Mesendoderm (in vitro differentiated cells): ENCODE results near the gene LCN10.

Experiments used
- DNase-seq: peaks from one replicate; pipeline ENCODE4 v3.0.0; 2013
- H2AK5ac ChIP-seq: 2 replicates; pipeline ENCODE4 v1.6.1; 2013; ENCODE audit warnings: low read length, inconsistent platforms
- H2BK120ac ChIP-seq: 2 replicates; pipeline ENCODE4 v1.6.1; 2013; ENCODE audit warnings: low read depth, mild to moderate bottlenecking, low read length, moderate library complexity, mixed read lengths
- H2BK15ac ChIP-seq: replicated peaks from 2 replicates; pipeline ENCODE4 v1.6.1; 2013; ENCODE audit warnings: low read depth, mild to moderate bottlenecking, moderate library complexity
- H2BK5ac ChIP-seq: 2 replicates; pipeline ENCODE4 v1.6.1; 2013; ENCODE audit warnings: low read length, inconsistent platforms
- H3K18ac ChIP-seq: 2 replicates; pipeline ENCODE4 v1.6.1; 2013; ENCODE audit warnings: mild to moderate bottlenecking, low read length, mixed read lengths
- H3K23ac ChIP-seq: one replicate; pipeline ENCODE4 v1.6.1; 2013; ENCODE audit warnings: low read length
- H3K27ac ChIP-seq: 2 replicates; pipeline ENCODE4 v1.5.1; 2013; ENCODE audit warnings: low read depth, mild to moderate bottlenecking, inconsistent platforms, low read length, moderate library complexity
- H3K27me3 ChIP-seq: 2 replicates; pipeline ENCODE4 v1.6.1; 2013; ENCODE audit warnings: low read length, control low read depth, mild to moderate bottlenecking, inconsistent platforms; ENCODE audit not compliant: insufficient read depth, poor library complexity
- H3K36me3 ChIP-seq: 2 replicates; pipeline ENCODE4 v1.6.1; 2013; ENCODE audit warnings: low read length, inconsistent platforms; ENCODE audit not compliant: control insufficient read depth, insufficient read depth
- H3K4ac ChIP-seq: one replicate; pipeline ENCODE4 v1.6.1; 2013; ENCODE audit warnings: low read depth, mild to moderate bottlenecking, low read length, moderate library complexity
- H3K4me1 ChIP-seq: 2 replicates; pipeline ENCODE4 v1.6.1; 2013; ENCODE audit warnings: low read depth, low read length, inconsistent platforms; ENCODE audit not compliant: control insufficient read depth
- H3K4me2 ChIP-seq: 2 replicates; pipeline ENCODE4 v1.6.1; 2013; ENCODE audit warnings: low read length
- H3K4me3 ChIP-seq: 2 replicates; pipeline ENCODE4 v1.5.1; 2013; ENCODE audit warnings: mild to moderate bottlenecking, low read length
- H3K56ac ChIP-seq: one replicate; pipeline ENCODE4 v1.6.1; 2013; ENCODE audit warnings: low read length
- H3K79me1 ChIP-seq: 2 replicates; pipeline ENCODE4 v1.6.1; 2013; ENCODE audit warnings: low read length, inconsistent platforms
- H3K79me2 ChIP-seq: 2 replicates; pipeline ENCODE4 v1.6.1; 2013; ENCODE audit warnings: mild to moderate bottlenecking, low read length; ENCODE audit not compliant: control insufficient read depth, insufficient read depth
- H3K9ac ChIP-seq: 2 replicates; pipeline ENCODE4 v1.6.1; 2013; ENCODE audit warnings: low read length, inconsistent platforms
- H4K5ac ChIP-seq: one replicate; pipeline ENCODE4 v1.6.1; 2013; ENCODE audit warnings: low read length
- H4K8ac ChIP-seq: one replicate; pipeline ENCODE4 v1.6.1; 2013; ENCODE audit warnings: low read depth, mild to moderate bottlenecking, control low read depth, low read length, moderate library complexity
- WGBS: extraction: QIAGEN DNeasy Blood & Tissue Kit; methylation state at CpG from one replicate; pipeline ENCODE4 v1.1.7; 2013; ENCODE audit warnings: low lambda C conversion rate, missing lambda C conversion rate; ENCODE audit not compliant: insufficient coverage; ENCODE audit errors: extremely low coverage; 5-methylcytosine and 5-hydroxymethylcytosine counted together

LCN10 gene

DNA sequence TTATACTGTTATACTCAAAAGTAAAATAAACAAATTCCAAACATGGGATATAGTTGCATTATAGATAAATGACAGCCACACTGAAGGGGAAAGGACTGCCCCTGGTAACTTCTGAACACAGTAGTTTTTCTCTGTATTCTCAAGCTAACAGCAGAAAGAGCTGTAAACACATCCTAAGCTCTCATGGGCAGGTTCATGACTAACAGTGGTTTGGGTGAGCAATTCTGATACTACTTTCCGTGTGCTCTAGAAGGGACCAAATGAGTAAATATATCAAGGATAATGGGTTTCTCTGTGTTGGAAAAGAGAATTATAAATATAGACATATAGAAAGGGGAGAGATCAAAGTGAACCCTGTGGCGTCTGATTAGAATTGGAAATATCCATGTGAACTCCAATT is 7.8 kb upstream of the LCN10 start:
- Histone ChIP-seq H3K4ac (no peak overlapping the region), H3K23ac (no peak overlapping the region), H2BK15ac (no peak overlapping the region), H2BK120ac (no peak overlapping the region), H2AK5ac (no peak overlapping the region), H4K8ac (no peak overlapping the region), H3K56ac (no peak overlapping the region), H3K79me2 (no peaks in the 10 kb centered on the region), H3K4me2 (no peak overlapping the region), H3K27me3 (no peaks in the 10 kb centered on the region), H3K9ac (no peak overlapping the region), H3K27ac (no peak overlapping the region), H3K4me1 (no peaks in the 10 kb centered on the region), H3K79me1 (no peaks in the 10 kb centered on the region), H2BK5ac (no peak overlapping the region), H3K4me3 (no peak overlapping the region), H4K5ac (no peak overlapping the region), H3K18ac (no peak overlapping the region), H3K36me3 (no peaks in the 10 kb centered on the region)
- WGBS, result no CpG with 5 or more reads among the region's 2 CpGs
- no peak for DNase-seq

DNA sequence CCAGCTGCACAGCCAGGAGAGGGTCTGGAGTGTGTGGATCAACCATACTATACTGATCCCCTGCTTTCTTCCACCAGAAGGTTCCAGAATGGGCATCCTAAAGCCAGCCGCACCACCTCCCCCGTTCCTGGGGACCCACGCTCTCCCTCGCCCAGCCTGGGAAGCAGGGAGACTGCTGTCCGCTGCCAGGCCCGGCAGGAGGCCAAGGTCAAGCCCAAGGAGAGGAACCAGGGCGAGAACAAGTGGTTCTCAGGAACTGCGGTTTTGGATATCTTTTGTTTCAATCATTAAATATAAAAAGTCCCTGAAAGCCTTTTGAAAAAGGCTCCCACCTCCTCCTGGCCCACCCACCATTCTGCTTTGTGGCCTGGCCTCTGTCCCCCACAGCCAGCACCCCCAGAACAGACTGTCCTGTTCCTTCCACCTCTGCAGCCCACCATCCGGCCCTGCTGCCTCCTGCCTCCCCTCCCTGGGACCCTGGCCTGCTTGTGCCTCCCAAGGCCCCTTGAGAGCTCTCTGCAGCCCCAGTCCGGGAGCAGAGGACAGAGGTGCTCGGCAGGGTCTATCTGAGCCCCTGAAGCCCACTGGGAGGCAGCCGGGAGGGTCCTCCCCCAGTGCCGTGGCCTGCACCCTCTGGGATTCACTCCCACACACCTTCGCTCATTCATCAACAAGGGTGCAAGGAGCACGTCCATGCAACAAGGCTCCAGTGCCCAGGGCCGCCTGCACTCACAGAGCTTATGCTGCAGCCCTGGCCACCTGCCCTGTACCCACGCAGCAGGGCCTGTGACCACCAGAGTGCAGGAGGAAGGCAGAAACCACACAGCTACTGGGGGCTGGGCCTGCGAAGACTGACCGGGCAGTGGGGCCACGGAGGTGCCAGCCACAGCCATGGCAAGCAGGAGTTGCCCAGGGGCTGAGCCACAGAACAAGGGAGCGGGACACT is 6.2 kb upstream of the LCN10 start:
- WGBS, result no CpG with 5 or more reads among the region's 21 CpGs
- Histone ChIP-seq H3K18ac (no peak overlapping the region), H3K27me3 (no peaks in the 10 kb centered on the region), H3K4me1 (no peaks in the 10 kb centered on the region), H2AK5ac (no peak overlapping the region), H2BK5ac (no peak overlapping the region), H3K4ac (no peak overlapping the region), H3K56ac (peak overlapping the region; percentile 42), H3K23ac (no peak overlapping the region), H4K8ac (no peak overlapping the region), H3K9ac (no peak overlapping the region), H3K4me3 (no peak overlapping the region), H3K36me3 (no peaks in the 10 kb centered on the region), H2BK15ac (no peak overlapping the region), H2BK120ac (no peak overlapping the region), H3K79me2 (no peaks in the 10 kb centered on the region), H3K79me1 (no peaks in the 10 kb centered on the region), H4K5ac (no peak overlapping the region), H3K4me2 (no peak overlapping the region), H3K27ac (no peak overlapping the region)
- DNase-seq, result no peak

DNA sequence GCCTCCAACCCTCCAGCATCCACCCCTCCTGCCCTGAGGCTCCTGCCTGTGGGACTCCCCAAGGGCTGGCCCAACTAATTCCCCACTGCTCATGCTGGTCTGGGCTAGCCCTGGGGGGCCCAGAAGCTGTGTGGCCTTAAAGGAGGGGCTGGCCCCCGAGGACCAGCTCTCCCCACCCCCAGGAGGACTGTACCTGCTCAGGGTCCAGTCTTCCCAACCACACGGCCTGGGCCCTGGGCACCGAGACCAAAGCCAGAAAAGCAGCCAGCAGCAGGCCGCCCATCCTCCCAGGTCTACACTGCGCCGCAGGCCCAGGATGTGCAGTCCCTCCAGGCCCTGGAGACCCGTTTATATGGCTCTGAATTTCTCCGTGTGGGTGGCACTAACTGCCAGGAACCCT is 5.5 kb upstream of the LCN10 start, which contains the start of gene LCN6:
LCN6 (minus strand) TSS at position 325 of the 400 bp plus-strand sequence; CDS start at position 283, 42 bp downstream.
- no peak for DNase-seq
- Histone ChIP-seq H4K5ac (no peak within 1 kb of the TSS), H4K8ac (no peak within 1 kb of the TSS), H2BK120ac (no peak within 1 kb of the TSS), H3K27me3 (no peaks in the 10 kb centered on the region), H2BK15ac (no peak within 1 kb of the TSS), H3K27ac (no peak within 1 kb of the TSS), H3K4me2 (no peak within 1 kb of the TSS), H3K56ac (peak within 1 kb of the TSS; percentile 42), H2AK5ac (no peak within 1 kb of the TSS), H3K23ac (no peak within 1 kb of the TSS), H3K18ac (no peak within 1 kb of the TSS), H3K79me1 (no peaks in the 10 kb centered on the region), H3K79me2 (no peaks in the 10 kb centered on the region), H2BK5ac (no peak within 1 kb of the TSS), H3K4me3 (no peak within 1 kb of the TSS), H3K9ac (no peak within 1 kb of the TSS), H3K4ac (no peak within 1 kb of the TSS), H3K4me1 (no peaks in the 10 kb centered on the region), H3K36me3 (no peaks in the 10 kb centered on the region)
- WGBS, result no CpG with 5 or more reads among the region's 8 CpGs

DNA sequence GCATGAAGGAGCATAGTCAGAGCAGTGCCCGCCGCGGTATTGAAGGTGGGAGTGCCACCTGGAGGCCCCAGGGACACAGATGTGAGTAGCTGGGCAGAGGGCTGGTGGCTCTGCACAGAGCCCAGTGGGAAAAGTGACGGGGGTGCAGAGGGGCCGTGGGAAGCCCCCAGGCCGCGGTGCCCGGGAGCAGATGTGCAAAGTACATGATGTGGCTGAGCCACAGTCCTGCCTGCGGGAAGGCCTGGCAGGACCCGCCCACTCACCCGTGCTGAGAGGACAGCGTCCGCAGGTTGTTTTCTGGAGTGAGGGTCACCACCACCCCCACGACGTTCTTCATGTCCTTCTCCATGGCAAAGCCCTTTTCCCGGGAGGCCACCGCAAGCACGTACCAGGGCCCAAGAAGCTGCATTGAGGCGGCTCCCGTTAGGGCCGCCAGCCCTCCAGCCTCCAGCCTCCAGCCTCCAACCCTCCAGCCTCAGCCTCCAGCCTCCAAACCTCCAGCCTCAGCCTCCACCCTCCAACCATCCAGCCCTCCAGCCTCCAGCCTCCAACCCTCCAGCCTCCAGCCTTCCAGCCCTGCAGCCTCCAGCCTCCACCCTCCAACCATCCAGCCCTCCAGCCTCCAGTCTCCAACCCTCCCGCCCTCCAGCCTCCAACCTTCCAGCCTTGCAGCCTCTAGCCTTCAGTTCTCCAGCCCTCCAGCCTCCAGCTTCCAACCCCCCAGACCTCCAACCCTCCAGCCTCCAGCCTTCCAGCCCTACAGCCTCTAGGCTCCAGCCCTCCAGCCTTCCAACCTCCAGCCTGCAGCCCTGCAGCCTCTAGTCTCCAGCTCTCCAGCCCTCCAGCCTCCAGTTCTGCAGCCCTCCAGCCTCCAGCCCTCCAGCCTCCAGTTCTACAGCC is 4.7 kb upstream of the LCN10 start:
- H3K27me3 ChIP-seq, result no peaks in the 10 kb centered on the region
- no CpG with 5 or more reads among the region's 22 CpGs for WGBS
- no peak overlapping the region for H3K4me3 ChIP-seq
- no peak overlapping the region for H3K18ac ChIP-seq
- no peak overlapping the region for H3K9ac ChIP-seq
- H3K79me2 ChIP-seq, result no peaks in the 10 kb centered on the region
- H3K4me2 ChIP-seq, result no peak overlapping the region
- H3K4me1 ChIP-seq, result no peaks in the 10 kb centered on the region
- no peak overlapping the region for H3K56ac ChIP-seq
- H3K4ac ChIP-seq, result no peak overlapping the region
- H3K23ac ChIP-seq, result no peak overlapping the region
- H3K27ac ChIP-seq, result no peak overlapping the region
- no peaks in the 10 kb centered on the region for H3K79me1 ChIP-seq
- no peak for DNase-seq
- no peak overlapping the region for H2AK5ac ChIP-seq
- H4K5ac ChIP-seq, result no peak overlapping the region
- H3K36me3 ChIP-seq, result no peaks in the 10 kb centered on the region
- no peak overlapping the region for H2BK15ac ChIP-seq
- no peak overlapping the region for H4K8ac ChIP-seq
- no peak overlapping the region for H2BK5ac ChIP-seq
- H2BK120ac ChIP-seq, result no peak overlapping the region

DNA sequence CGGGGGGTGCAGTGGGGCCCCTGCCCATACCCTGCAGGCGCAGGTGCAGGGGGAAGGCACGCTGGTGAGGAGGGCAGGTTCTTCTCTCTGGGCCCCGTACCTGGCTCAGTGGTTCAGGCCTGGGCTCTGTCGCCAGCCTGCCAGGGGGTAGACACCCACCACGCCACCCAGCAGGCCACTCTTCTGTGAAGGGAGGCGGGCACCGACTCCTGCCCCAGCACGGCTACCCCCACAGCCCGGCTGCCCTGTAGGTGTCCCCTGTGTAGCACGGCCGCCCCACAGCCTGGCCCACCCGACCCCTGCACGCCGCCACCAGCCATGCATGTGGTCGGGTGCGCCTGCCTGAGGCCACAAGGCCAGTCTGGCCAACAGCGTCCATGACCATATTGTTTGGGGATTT is 3.9 kb upstream of the LCN10 start:
- no peak overlapping the region for H3K4ac ChIP-seq
- H3K4me1 ChIP-seq, result no peaks in the 10 kb centered on the region
- H3K4me3 ChIP-seq, result no peak overlapping the region
- no peak overlapping the region for H3K56ac ChIP-seq
- WGBS, result no CpG with 5 or more reads among the region's 18 CpGs
- H2BK15ac ChIP-seq, result no peak overlapping the region
- H3K36me3 ChIP-seq, result no peaks in the 10 kb centered on the region
- H3K27ac ChIP-seq, result no peak overlapping the region
- no peaks in the 10 kb centered on the region for H3K79me2 ChIP-seq
- DNase-seq, result no peak
- no peak overlapping the region for H3K4me2 ChIP-seq
- H3K79me1 ChIP-seq, result no peaks in the 10 kb centered on the region
- no peaks in the 10 kb centered on the region for H3K27me3 ChIP-seq
- no peak overlapping the region for H2BK120ac ChIP-seq
- H2AK5ac ChIP-seq, result no peak overlapping the region
- H4K8ac ChIP-seq, result no peak overlapping the region
- H3K9ac ChIP-seq, result no peak overlapping the region
- H2BK5ac ChIP-seq, result no peak overlapping the region
- H3K18ac ChIP-seq, result no peak overlapping the region
- H4K5ac ChIP-seq, result no peak overlapping the region
- no peak overlapping the region for H3K23ac ChIP-seq
